Psoas muscle (tissue), 8 donors: Measurements from ENCODE around the gene ETV2. TPM values are rescaled to one million over a fixed set of nuclear protein-coding genes. Genes with fewer than 3 reads are reported as not detected.

ENCODE experiments used
- ATAC-seq, 4 donors: fragments of 200-7000 bp; cut with Tn5 transposase; one replicate each; pipeline ENCODE4 v1.9.1; 2020; ENCODE audit warnings: moderate library complexity in 3 of 4, mild to moderate bottlenecking in 2 of 4
- DNase-seq, 2 donors: peaks; one replicate each; pipeline ENCODE4 v3.0.0-alpha.2; 2020
- H3K27ac ChIP-seq: fragments of 200-600 bp; one replicate; pipeline ENCODE4 v1.8.0; 2022
- H3K27me3 ChIP-seq, 3 donors: fragments of 200-600 bp in 1 of 3; one replicate each; pipeline versions ENCODE4 v1.6.1 to v1.8.0; 2013 to 2022; ENCODE audit warnings: low read length in 2 of 3, mild to moderate bottlenecking in 2 of 3, moderate library complexity in 1 of 3; ENCODE audit not compliant: insufficient read depth in 3 of 3
- H3K36me3 ChIP-seq, 2 donors: fragments of 200-600 bp in 1 of 2; one replicate each; pipeline versions ENCODE4 v1.6.1 to v1.8.0; 2013 to 2022; ENCODE audit warnings: low read depth in 1 of 2, mild to moderate bottlenecking in 1 of 2, moderate library complexity in 1 of 2; ENCODE audit not compliant: insufficient read depth in 1 of 2
- H3K4me1 ChIP-seq: fragments of 200-600 bp; one replicate; pipeline ENCODE4 v1.8.0; 2022
- H3K4me3 ChIP-seq: fragments of 200-600 bp; one replicate; pipeline ENCODE4 v1.8.0; 2022; ENCODE audit warnings: mild to moderate bottlenecking
- H3K9me3 ChIP-seq: fragments of 200-600 bp; one replicate; pipeline ENCODE4 v1.8.0; 2022
- CTCF ChIP-seq: fragments of 200-600 bp; IDR thresholded peaks from one replicate; pipeline ENCODE4 v1.8.0; 2022; ENCODE audit warnings: antibody characterized with exemption
- WGBS, 3 donors: extraction: QIAGEN DNeasy Blood & Tissue Kit; methylation state at CpG; one replicate each; pipeline versions ENCODE4 v1.1.6 to v1.1.7; 2013; 5-methylcytosine and 5-hydroxymethylcytosine counted together
- intact Hi-C, 2 donors: fragments of 100-400 bp; cut with DNase I; formaldehyde crosslinking; loops; one replicate each; pipeline versions ENCODE4 v1.11.0 to v1.14.2; 2022
- polyA plus RNA-seq, 3 donors: library from polyadenylated mRNA; stranded (reverse); fragments of 200-250 nt; gene quantifications; one replicate each; pipeline ENCODE4 v1.2.3, GENCODE V29; 2013
- total RNA-seq, 4 donors: library from RNA; stranded (reverse); fragmentation: NEBNext Ultra II Directional in 2 of 4; extraction: Animal tissue kit (Norgen Biotek cat#: 25700) in 2 of 4; gene quantifications; one replicate each; pipeline versions ENCODE4 v1.2.1 to v1.2.4, GENCODE V29; 2021 to 2023
- donor health status: healthy with polysubstance abuse.
- donor health status: DM: no; HTN: no; CAD: no; lungs with moderate emphysema.
- donor health status: Bipolar disorder and iron deficiency.
- donor health status: healthy.
- donor health status: DM: yes; HTN: yes; CAD: no.
- donor health status: DM: no; HTN: no; CAD: no.
- donor health status: DM: no; HTN: no; CAD: no.
- donor health status: DM: yes; HTN: yes; CAD: no.

Gene ETV2
- total and polyA plus RNA-seq, 7 donors, result 0.19 to 0.23 (median 0.20) TPM; not detected in 4

- 26 to 31% (median 29%) methylated on average over 9 of the region's 9 CpGs for WGBS, 3 donors
- H3K27ac ChIP-seq, result peak overlapping the region; percentile 57
- no peak for ATAC-seq
- peaks cover 9% of the 10 kb centered on the region for H3K4me1 ChIP-seq
- intact Hi-C loops, result loop anchor here in 1 of 2 donors (5.0 kb wide), 1 partner anchor 70 kb away; no protein-coding TSS in a partner anchor
- H3K36me3 ChIP-seq, result peaks cover 0 to 12% of the 10 kb centered on the region in 2 donors
- TF ChIP-seq CTCF, result no peak
- DNase-seq, result no peak
- no peaks in the 10 kb centered on the region for H3K27me3 ChIP-seq
- H3K9me3 ChIP-seq, result peaks cover 4% of the 10 kb centered on the region
- peak overlapping the region; percentile 82 for H3K4me3 ChIP-seq
Measured at GRCh38 chr19:35612224-35612558, 29.4 kb upstream of the ETV2 start.

- ATAC-seq, result peak; percentile 98 to 100 (median 100)
- Histone ChIP-seq H3K36me3 (peaks cover 0 to 15% of the 10 kb centered on the region in 2 donors), H3K4me1 (peaks cover 9% of the 10 kb centered on the region), H3K27me3 (no peaks in the 10 kb centered on the region), H3K4me3 (peak within 1 kb of the TSS; percentile 82), H3K9me3 (no peaks in the 10 kb centered on the region), H3K27ac (peak within 1 kb of the TSS; percentile 57)
- DNase-seq, result peak; percentile 94 to 96
- WGBS, 3 donors, result 0% methylated on average over 47 of the region's 47 CpGs
- intact Hi-C loops, result loop anchor here in 1 of 2 donors (5.0 kb wide), 1 partner anchor 70 kb away; no protein-coding TSS in a partner anchor
- TF ChIP-seq CTCF, result no peak
Measured at GRCh38 chr19:35612559-35613321, 28.8 kb upstream of the ETV2 start, which contains the start of gene HAUS5. HAUS5 (plus strand) TSS chr19:35612735; CDS start chr19:35612795, 60 bp downstream.

GRCh38 chr19:35613574-35613973 lies 28.0 kb upstream of the ETV2 start:
- 54 to 77% (median 71%) methylated on average over 1 of the region's 1 CpG for WGBS, 3 donors
- DNase-seq (peak in 1 of 2 donors; percentile 45), ATAC-seq (no peak)
- no peak for TF ChIP-seq CTCF
- intact Hi-C loops, result loop anchor here in 1 of 2 donors (5.0 kb wide), 1 partner anchor 71 kb away; no protein-coding TSS in a partner anchor
- Histone ChIP-seq H3K4me3 (no peak overlapping the region), H3K27ac (no peak overlapping the region), H3K9me3 (no peaks in the 10 kb centered on the region), H3K36me3 (peaks cover 0 to 18% of the 10 kb centered on the region in 2 donors), H3K4me1 (peaks cover 9% of the 10 kb centered on the region), H3K27me3 (no peaks in the 10 kb centered on the region)

GRCh38 chr19:35615036-35615435 lies 26.5 kb upstream of the ETV2 start:
- Histone ChIP-seq H3K27ac (no peak overlapping the region), H3K4me3 (no peak overlapping the region), H3K36me3 (peaks cover 0 to 18% of the 10 kb centered on the region in 2 donors), H3K4me1 (peaks cover 9% of the 10 kb centered on the region), H3K9me3 (no peaks in the 10 kb centered on the region), H3K27me3 (no peaks in the 10 kb centered on the region)
- DNase-seq (peak in 1 of 2 donors; percentile 46), ATAC-seq (no peak)
- intact Hi-C loops, result no loop called here
- WGBS, 3 donors, result 87 to 94% (median 92%) methylated on average over 17 of the region's 17 CpGs
- no peak for TF ChIP-seq CTCF
